Measurements from ENCODE around the gene TNFSF11.

TNFSF11 gene

GRCh38 chr13:42574435-42575311, 721 bp downstream of the TNFSF11 start:
- H3F3A ChIP-seq (ENCODE audit: low read depth) = no peaks in the 10 kb centered on the region
- no peaks in the 10 kb centered on the region for H3K36me3 ChIP-seq (ENCODE audit: insufficient read depth, low read length)
- H3K4me3 ChIP-seq (ENCODE audit: low read length, poor library complexity, severe bottlenecking) = no peak overlapping the region
- no peak overlapping the region for H2AFZ ChIP-seq (ENCODE audit: low read length)
- no peaks in the 10 kb centered on the region for H3K4me1 ChIP-seq (ENCODE audit: insufficient read depth, low read length, poor library complexity, severe bottlenecking)
- TF ChIP-seq EZH2phosphoT487 (IDR thresholded peaks at IDR 0.05; ENCODE audit: borderline replicate concordance) (no peak), CTCF (conservative IDR thresholded peaks at IDR 0.05; ENCODE audit: low read length) (no peak)
- no peaks in the 10 kb centered on the region for H3K79me2 ChIP-seq (ENCODE audit: insufficient read depth, low read length)
- no peak overlapping the region for H3K4me2 ChIP-seq (ENCODE audit: low read depth, low read length, poor library complexity, severe bottlenecking)
- no peaks in the 10 kb centered on the region for H4K20me1 ChIP-seq (ENCODE audit: insufficient read depth, low read length, poor library complexity, severe bottlenecking)
- no peaks in the 10 kb centered on the region; the same call in 1 of the 2 replicates for H3K9me3 ChIP-seq (ENCODE audit: insufficient read depth, low read depth, low read length)
- no peak overlapping the region for H3K9ac ChIP-seq (ENCODE audit: low read depth, low read length, poor library complexity, severe bottlenecking)
- H3K27me3 ChIP-seq (ENCODE audit: insufficient read depth, low read length, poor library complexity, severe bottlenecking) = no peaks in the 10 kb centered on the region
- no peaks in the 10 kb centered on the region for H3K9me2 ChIP-seq (replicated peaks; ENCODE audit: low read depth, low read length)

DNA sequence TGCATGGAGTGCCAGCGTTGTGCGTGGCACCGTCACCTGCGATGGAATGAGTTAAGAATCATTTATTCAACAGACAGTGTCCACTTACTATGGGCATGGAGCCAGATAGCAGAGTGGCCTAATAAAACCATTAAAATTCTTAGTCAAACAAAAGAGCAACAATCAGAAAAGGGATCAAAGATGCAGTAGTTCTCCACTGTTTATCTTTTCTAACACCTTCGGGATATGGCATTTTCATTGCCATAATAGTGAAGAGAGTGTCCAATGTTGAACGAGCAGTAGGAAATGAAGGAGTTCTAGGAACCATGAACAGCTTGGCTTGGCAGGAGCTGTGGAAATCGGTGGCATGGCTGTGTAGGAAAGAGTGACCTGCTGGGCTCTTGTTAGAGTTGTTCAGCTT, 2.0 kb downstream of the TNFSF11 start:
- H3K9me2 ChIP-seq (replicated peaks; ENCODE audit: low read depth, low read length) = no peaks in the 10 kb centered on the region
- H3K4me3 ChIP-seq (ENCODE audit: low read length, poor library complexity, severe bottlenecking) = no peak overlapping the region
- no peaks in the 10 kb centered on the region; the same call in 1 of the 2 replicates for H3K9me3 ChIP-seq (ENCODE audit: insufficient read depth, low read depth, low read length)
- no peak overlapping the region for H3K4me2 ChIP-seq (ENCODE audit: low read depth, low read length, poor library complexity, severe bottlenecking)
- H3K36me3 ChIP-seq (ENCODE audit: insufficient read depth, low read length) = no peaks in the 10 kb centered on the region
- TF ChIP-seq CTCF (conservative IDR thresholded peaks at IDR 0.05; ENCODE audit: low read length) (no peak), EZH2phosphoT487 (IDR thresholded peaks at IDR 0.05; ENCODE audit: borderline replicate concordance) (no peak)
- no peaks in the 10 kb centered on the region for H3K4me1 ChIP-seq (ENCODE audit: insufficient read depth, low read length, poor library complexity, severe bottlenecking)
- no peaks in the 10 kb centered on the region for H4K20me1 ChIP-seq (ENCODE audit: insufficient read depth, low read length, poor library complexity, severe bottlenecking)
- no peaks in the 10 kb centered on the region for H3K27me3 ChIP-seq (ENCODE audit: insufficient read depth, low read length, poor library complexity, severe bottlenecking)
- no peaks in the 10 kb centered on the region for H3F3A ChIP-seq (ENCODE audit: low read depth)
- H3K9ac ChIP-seq (ENCODE audit: low read depth, low read length, poor library complexity, severe bottlenecking) = no peak overlapping the region
- no peaks in the 10 kb centered on the region for H3K79me2 ChIP-seq (ENCODE audit: insufficient read depth, low read length)
- H2AFZ ChIP-seq (ENCODE audit: low read length) = no peak overlapping the region

DNA sequence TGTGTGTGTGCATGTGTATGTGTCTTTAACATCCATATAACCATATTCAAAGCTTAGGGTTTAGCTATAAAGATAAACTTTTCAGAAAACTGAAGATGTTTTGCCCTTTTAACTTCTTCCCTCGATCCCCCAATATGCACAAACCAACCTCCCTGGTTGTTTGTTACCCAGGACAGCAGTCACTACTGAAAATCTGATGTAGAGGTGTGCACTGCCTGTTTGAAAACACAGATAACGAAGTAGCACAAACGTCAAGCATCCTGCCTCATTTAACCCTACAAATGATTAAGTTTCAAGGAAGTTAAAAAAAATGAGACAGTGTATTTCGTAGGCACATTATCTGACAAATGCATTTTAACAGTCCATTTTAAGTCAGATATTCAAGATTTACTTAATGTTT, 3.6 kb downstream of the TNFSF11 start:
- TF ChIP-seq EZH2phosphoT487 (IDR thresholded peaks at IDR 0.05; ENCODE audit: borderline replicate concordance) (no peak), CTCF (conservative IDR thresholded peaks at IDR 0.05; ENCODE audit: low read length) (no peak)
- no peaks in the 10 kb centered on the region for H3K27me3 ChIP-seq (ENCODE audit: insufficient read depth, low read length, poor library complexity, severe bottlenecking)
- no peaks in the 10 kb centered on the region for H3K4me1 ChIP-seq (ENCODE audit: insufficient read depth, low read length, poor library complexity, severe bottlenecking)
- no peak overlapping the region for H3K4me2 ChIP-seq (ENCODE audit: low read depth, low read length, poor library complexity, severe bottlenecking)
- H3K9me3 ChIP-seq (ENCODE audit: insufficient read depth, low read depth, low read length) = no peaks in the 10 kb centered on the region; the same call in 1 of the 2 replicates
- H3K4me3 ChIP-seq (ENCODE audit: low read length, poor library complexity, severe bottlenecking) = no peak overlapping the region
- H3K36me3 ChIP-seq (ENCODE audit: insufficient read depth, low read length) = no peaks in the 10 kb centered on the region
- H3K79me2 ChIP-seq (ENCODE audit: insufficient read depth, low read length) = no peaks in the 10 kb centered on the region
- H2AFZ ChIP-seq (ENCODE audit: low read length) = no peak overlapping the region
- H3F3A ChIP-seq (ENCODE audit: low read depth) = no peaks in the 10 kb centered on the region
- no peaks in the 10 kb centered on the region for H3K9me2 ChIP-seq (replicated peaks; ENCODE audit: low read depth, low read length)
- H4K20me1 ChIP-seq (ENCODE audit: insufficient read depth, low read length, poor library complexity, severe bottlenecking) = no peaks in the 10 kb centered on the region
- no peak overlapping the region for H3K9ac ChIP-seq (ENCODE audit: low read depth, low read length, poor library complexity, severe bottlenecking)

Data from Loucy (cell line).